DND-41 (cell line): ENCODE data around the gene WDR45B.

ENCODE experiments used
- EZH2 ChIP-seq: IDR thresholded peaks from 3 replicates; pipeline ENCODE4 v1.6.1; 2012; ENCODE audit warnings: borderline replicate concordance, low read depth, mild to moderate bottlenecking, moderate library complexity, low read length, inconsistent platforms; ENCODE audit not compliant: severe bottlenecking
- TF ChIP-seq, protein P1 (sequence below): IDR thresholded peaks from 2 replicates; pipeline ENCODE4 v1.5.1; 2012; ENCODE audit warnings: borderline replicate concordance, low read length, moderate library complexity, mild to moderate bottlenecking; ENCODE audit not compliant: poor library complexity, severe bottlenecking; ENCODE audit errors: extremely low read depth

DNA sequence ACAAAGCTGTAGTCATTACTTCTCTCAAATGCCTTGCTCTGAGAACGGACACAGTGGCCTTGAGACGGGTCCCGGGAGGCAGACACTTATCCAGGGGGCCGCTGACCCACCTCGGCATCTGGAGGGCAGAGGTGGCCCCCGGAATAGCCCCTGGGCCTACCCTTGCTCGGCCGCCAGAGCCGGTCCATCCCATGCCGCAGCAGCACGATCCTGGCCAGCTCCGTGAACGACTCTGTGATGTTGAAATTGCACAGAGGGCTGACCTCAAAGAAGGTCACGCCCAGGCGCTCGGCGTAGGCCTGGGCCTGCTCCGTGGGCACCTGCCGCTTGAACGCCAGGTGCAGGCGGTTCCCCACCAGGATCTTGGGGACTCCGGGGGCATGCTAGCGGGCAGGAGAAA is 10.1 kb upstream of the WDR45B start:
- TF ChIP-seq, protein P1, sequence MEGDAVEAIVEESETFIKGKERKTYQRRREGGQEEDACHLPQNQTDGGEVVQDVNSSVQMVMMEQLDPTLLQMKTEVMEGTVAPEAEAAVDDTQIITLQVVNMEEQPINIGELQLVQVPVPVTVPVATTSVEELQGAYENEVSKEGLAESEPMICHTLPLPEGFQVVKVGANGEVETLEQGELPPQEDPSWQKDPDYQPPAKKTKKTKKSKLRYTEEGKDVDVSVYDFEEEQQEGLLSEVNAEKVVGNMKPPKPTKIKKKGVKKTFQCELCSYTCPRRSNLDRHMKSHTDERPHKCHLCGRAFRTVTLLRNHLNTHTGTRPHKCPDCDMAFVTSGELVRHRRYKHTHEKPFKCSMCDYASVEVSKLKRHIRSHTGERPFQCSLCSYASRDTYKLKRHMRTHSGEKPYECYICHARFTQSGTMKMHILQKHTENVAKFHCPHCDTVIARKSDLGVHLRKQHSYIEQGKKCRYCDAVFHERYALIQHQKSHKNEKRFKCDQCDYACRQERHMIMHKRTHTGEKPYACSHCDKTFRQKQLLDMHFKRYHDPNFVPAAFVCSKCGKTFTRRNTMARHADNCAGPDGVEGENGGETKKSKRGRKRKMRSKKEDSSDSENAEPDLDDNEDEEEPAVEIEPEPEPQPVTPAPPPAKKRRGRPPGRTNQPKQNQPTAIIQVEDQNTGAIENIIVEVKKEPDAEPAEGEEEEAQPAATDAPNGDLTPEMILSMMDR, result no peak
- TF ChIP-seq EZH2, result no peak
